HUES6 (cell line): ENCODE data around the gene SFTPA1.
"Not testable (repeated sequence)": the region's sequence is repeated elsewhere in the genome, so short reads cannot be mapped to it uniquely, and the experiment has no call there.

Source experiments
- H3K27ac ChIP-seq: 2 replicates; pipeline ENCODE4 v1.7.0; 2013; ENCODE audit warnings: low read depth, mild to moderate bottlenecking, low read length, inconsistent platforms
- H3K27me3 ChIP-seq: 2 replicates; pipeline ENCODE4 v1.6.1; 2013; ENCODE audit warnings: low read length; ENCODE audit not compliant: control insufficient read depth, insufficient read depth
- H3K36me3 ChIP-seq: 2 replicates; pipeline ENCODE4 v1.6.1; 2013; ENCODE audit warnings: low read length; ENCODE audit not compliant: control insufficient read depth, insufficient read depth
- H3K4me1 ChIP-seq: 2 replicates; pipeline ENCODE4 v1.6.1; 2013; ENCODE audit warnings: low read length; ENCODE audit not compliant: control insufficient read depth, insufficient read depth
- H3K4me3 ChIP-seq: 2 replicates; pipeline ENCODE4 v1.5.1; 2013; ENCODE audit warnings: low read depth, low read length
- H3K9ac ChIP-seq: one replicate; pipeline ENCODE4 v1.6.1; 2013; ENCODE audit warnings: mild to moderate bottlenecking, low read length
- H3K9me3 ChIP-seq: 2 replicates; pipeline ENCODE4 v1.6.1; 2013; ENCODE audit warnings: low read depth, low read length; ENCODE audit not compliant: control insufficient read depth, insufficient read depth

The SFTPA1 gene

GRCh38 chr10:79652695-79653094 lies 42.0 kb downstream of the SFTPA1 start:
- not testable (repeated sequence) for H3K9me3 ChIP-seq, H3K27me3 ChIP-seq, H3K4me3 ChIP-seq, H3K36me3 ChIP-seq, H3K9ac ChIP-seq, H3K4me1 ChIP-seq, H3K27ac ChIP-seq

- H3K36me3 ChIP-seq, H3K4me1 ChIP-seq, H3K27ac ChIP-seq: not testable (repeated sequence)
These were observed 52.5 kb downstream of the SFTPA1 start for GRCh38 chr10:79663287-79663686.

GRCh38 chr10:79664686-79665085 lies 53.9 kb downstream of the SFTPA1 start:
- not testable (repeated sequence) for H3K9me3 ChIP-seq, H3K27ac ChIP-seq, H3K4me3 ChIP-seq, H3K9ac ChIP-seq, H3K27me3 ChIP-seq, H3K36me3 ChIP-seq, H3K4me1 ChIP-seq

More at GRCh38 chr10:79663287-79663686, 52.5 kb downstream of the SFTPA1 start:
- H3K9ac ChIP-seq, H3K9me3 ChIP-seq, H3K27me3 ChIP-seq, H3K4me3 ChIP-seq: not testable (repeated sequence)
